Kidney (tissue), 14 donors: Measurements from ENCODE around the gene CDC34. TPM values are rescaled to one million over a fixed set of nuclear protein-coding genes. Genes with fewer than 3 reads are reported as not detected.

Source experiments
- DNase-seq, 5 donors: peaks; one replicate each; pipeline ENCODE4 v3.0.0-alpha.2; 2013 to 2020
- FAIRE-seq: peaks from 2 replicates; lab custom pipeline; 2012; peaks lifted over from hg19 to GRCh38; lab: Jason Lieb, UNC
- H3K27ac ChIP-seq, 2 donors: one replicate each; pipeline ENCODE4 v1.7.0; 2013; ENCODE audit warnings: low read depth in 2 of 2, low read length in 2 of 2, inconsistent platforms in 1 of 2
- H3K27me3 ChIP-seq: one replicate; pipeline ENCODE4 v1.7.1; 2013; ENCODE audit warnings: low read length, inconsistent platforms; ENCODE audit not compliant: control insufficient read depth, insufficient read depth
- H3K36me3 ChIP-seq, 3 donors: one replicate each; pipeline versions ENCODE4 v1.7.0 to v1.7.1; 2013; ENCODE audit warnings: low read length in 3 of 3, control low read depth in 1 of 3, inconsistent platforms in 1 of 3; ENCODE audit not compliant: insufficient read depth in 3 of 3, control insufficient read depth in 2 of 3
- H3K4me1 ChIP-seq, 3 donors: one replicate each; pipeline versions ENCODE4 v1.7.0 to v1.7.1; 2013; ENCODE audit warnings: low read length in 3 of 3, inconsistent platforms in 1 of 3, low read depth in 1 of 3; ENCODE audit not compliant: control insufficient read depth in 2 of 3, insufficient read depth in 2 of 3
- H3K4me3 ChIP-seq, 3 donors: one replicate each; pipeline versions ENCODE4 v1.7.0 to v1.8.1; 2013; ENCODE audit warnings: low read length in 3 of 3, control low read depth in 1 of 3, inconsistent platforms in 1 of 3
- H3K9ac ChIP-seq, 3 donors: one replicate each; pipeline versions ENCODE4 v1.7.0 to v1.7.1; 2013; ENCODE audit warnings: low read length in 3 of 3, control low read depth in 1 of 3, inconsistent platforms in 1 of 3
- H3K9me3 ChIP-seq, 3 donors: one replicate each; pipeline versions ENCODE4 v1.7.0 to v1.7.1; 2013; ENCODE audit warnings: low read length in 3 of 3, control low read depth in 1 of 3, inconsistent platforms in 1 of 3; ENCODE audit not compliant: control insufficient read depth in 2 of 3, insufficient read depth in 1 of 3
- CTCF ChIP-seq: IDR thresholded peaks from 3 replicates; pipeline ENCODE4 v1.5.1; 2012; ENCODE audit warnings: mild to moderate bottlenecking, moderate library complexity, borderline replicate concordance; ENCODE audit not compliant: insufficient read depth; ENCODE audit errors: extremely low read depth
- intact Hi-C: fragments of 100-400 bp; cut with DNase I; formaldehyde crosslinking; loops from one replicate; pipeline ENCODE4 v1.11.1; 2022
- polyA plus RNA-seq: library from polyadenylated mRNA; stranded (reverse); fragments of 350-450 nt; fragmentation: Illumina TruSeq; extraction: RNeasy Lipid Tissue Mini Kit (QIAGEN cat#74804); gene quantifications from one replicate; pipeline ENCODE4 v1.2.3, GENCODE V29; 2014; ENCODE audit warnings: low read depth, low replicate concordance; ENCODE audit not compliant: insufficient read depth
- total RNA-seq: library from RNA; stranded (reverse); fragmentation: NEBNext Ultra II Directional; extraction: Animal tissue kit (Norgen Biotek cat#: 25700); gene quantifications from one replicate; pipeline ENCODE4 v1.2.1, GENCODE V29; 2021
- donor health status: control.
- donor health status: control.
- donor health status: control.
- donor health status: control.
- donor health status: control.
- donor health status: DM: yes; HTN: yes; CAD: no.
- donor health status: Normal renal cell carcinoma (clear cell type).

Gene CDC34
- total and polyA plus RNA-seq, 2 donors from 2014 or later = 33.8 to 72.3 TPM

DNA sequence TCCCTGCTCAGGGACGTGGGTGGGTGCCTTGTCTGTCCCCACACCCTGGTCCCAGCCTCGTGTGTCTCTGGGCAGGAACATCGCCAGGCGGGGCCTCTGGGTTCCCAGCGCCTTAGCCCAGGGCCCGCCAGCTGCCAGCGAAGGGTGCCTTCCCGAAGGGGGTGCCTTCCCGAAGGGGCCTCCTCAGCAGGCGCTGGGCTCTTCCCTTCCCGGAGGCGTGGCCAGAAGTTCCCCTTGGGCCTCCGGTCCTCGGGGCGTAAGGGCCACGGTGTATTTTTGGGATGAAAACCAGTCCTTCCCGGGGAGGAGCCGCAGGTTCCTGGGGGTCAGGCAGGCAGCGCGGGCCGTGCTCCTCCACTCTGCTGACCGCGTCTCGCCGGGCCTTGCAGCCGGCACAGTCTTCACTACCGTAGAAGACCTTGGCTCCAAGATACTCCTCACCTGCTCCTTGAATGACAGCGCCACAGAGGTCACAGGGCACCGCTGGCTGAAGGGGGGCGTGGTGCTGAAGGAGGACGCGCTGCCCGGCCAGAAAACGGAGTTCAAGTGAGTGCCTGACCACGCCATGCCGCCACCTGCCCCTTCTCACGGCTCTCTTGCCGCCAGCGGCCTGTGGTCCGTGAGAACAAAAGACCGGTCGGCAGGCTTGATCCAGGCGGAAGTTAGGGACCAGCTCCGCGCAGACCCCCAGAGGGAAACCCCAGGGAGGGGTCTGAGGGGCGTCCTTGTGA is 47.7 kb downstream of the CDC34 start:
- H3K27ac ChIP-seq = no peak overlapping the region
- TF ChIP-seq CTCF = no peak
- H3K9me3 ChIP-seq = no peaks in the 10 kb centered on the region
- intact Hi-C loops = no loop called here
- no peak overlapping the region for H3K9ac ChIP-seq
- DNase-seq (peak in 1 of 5 donors; percentile 73), FAIRE-seq (no peak)
- H3K4me3 ChIP-seq = no peak overlapping the region
- no peaks in the 10 kb centered on the region for H3K27me3 ChIP-seq
- H3K4me1 ChIP-seq = peaks cover 0 to 22% (median 9%) of the 10 kb centered on the region in 3 donors
- peaks cover 0 to 13% (median 0%) of the 10 kb centered on the region in 3 donors for H3K36me3 ChIP-seq

- Histone ChIP-seq H3K4me3 (no peak overlapping the region), H3K9me3 (no peaks in the 10 kb centered on the region), H3K27me3 (no peaks in the 10 kb centered on the region), H3K27ac (no peak overlapping the region), H3K4me1 (peaks cover 0 to 18% (median 5%) of the 10 kb centered on the region in 3 donors), H3K9ac (no peak overlapping the region), H3K36me3 (peaks cover 0 to 13% (median 0%) of the 10 kb centered on the region in 3 donors)
- DNase-seq (peak in 1 of 5 donors; percentile 63), FAIRE-seq (no peak)
- intact Hi-C loops = no loop called here
- TF ChIP-seq CTCF = no peak
Observed at GRCh38 chr19:579842-580155, 48.2 kb downstream of the CDC34 start.

DNA sequence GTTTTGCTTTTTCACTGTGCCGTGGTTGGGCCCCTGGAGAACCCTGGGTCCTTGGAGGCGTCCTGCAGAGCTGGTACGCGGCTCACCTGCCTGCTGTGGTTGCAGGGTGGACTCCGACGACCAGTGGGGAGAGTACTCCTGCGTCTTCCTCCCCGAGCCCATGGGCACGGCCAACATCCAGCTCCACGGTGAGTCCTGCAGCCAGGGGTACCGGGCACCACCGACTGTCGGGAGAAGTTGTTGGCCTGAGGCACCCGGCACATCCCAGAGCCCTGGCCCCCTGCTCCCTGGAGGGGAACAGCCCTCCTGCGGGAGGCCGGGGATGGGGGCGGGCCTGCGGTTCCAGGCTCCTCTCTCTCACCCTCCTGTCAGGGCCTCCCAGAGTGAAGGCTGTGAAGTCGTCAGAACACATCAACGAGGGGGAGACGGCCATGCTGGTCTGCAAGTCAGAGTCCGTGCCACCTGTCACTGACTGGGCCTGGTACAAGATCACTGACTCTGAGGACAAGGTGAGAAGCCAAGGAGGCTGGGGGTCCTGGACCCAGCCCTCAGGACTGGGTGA is 48.8 kb downstream of the CDC34 start:
- peaks cover 0 to 13% (median 0%) of the 10 kb centered on the region in 3 donors for H3K36me3 ChIP-seq
- H3K9me3 ChIP-seq = no peaks in the 10 kb centered on the region
- no peak overlapping the region for H3K27ac ChIP-seq
- peaks cover 0 to 14% (median 5%) of the 10 kb centered on the region in 3 donors for H3K4me1 ChIP-seq
- no peak for TF ChIP-seq CTCF
- no peaks in the 10 kb centered on the region for H3K27me3 ChIP-seq
- intact Hi-C loops = no loop called here
- H3K9ac ChIP-seq = no peak overlapping the region
- H3K4me3 ChIP-seq = no peak overlapping the region
- FAIRE-seq (no peak), DNase-seq (peak in 1 of 5 donors; percentile 70)
